Fibroblast of skin of abdomen (primary cell): ENCODE results near the gene FAF2.
A peak's percentile ranks its signal among the peaks of the same experiment; 100 is the strongest.

Experiments used
- DNase-seq: peaks from one replicate; pipeline ENCODE4 v3.0.0-alpha.2; 2013

Gene FAF2

DNA sequence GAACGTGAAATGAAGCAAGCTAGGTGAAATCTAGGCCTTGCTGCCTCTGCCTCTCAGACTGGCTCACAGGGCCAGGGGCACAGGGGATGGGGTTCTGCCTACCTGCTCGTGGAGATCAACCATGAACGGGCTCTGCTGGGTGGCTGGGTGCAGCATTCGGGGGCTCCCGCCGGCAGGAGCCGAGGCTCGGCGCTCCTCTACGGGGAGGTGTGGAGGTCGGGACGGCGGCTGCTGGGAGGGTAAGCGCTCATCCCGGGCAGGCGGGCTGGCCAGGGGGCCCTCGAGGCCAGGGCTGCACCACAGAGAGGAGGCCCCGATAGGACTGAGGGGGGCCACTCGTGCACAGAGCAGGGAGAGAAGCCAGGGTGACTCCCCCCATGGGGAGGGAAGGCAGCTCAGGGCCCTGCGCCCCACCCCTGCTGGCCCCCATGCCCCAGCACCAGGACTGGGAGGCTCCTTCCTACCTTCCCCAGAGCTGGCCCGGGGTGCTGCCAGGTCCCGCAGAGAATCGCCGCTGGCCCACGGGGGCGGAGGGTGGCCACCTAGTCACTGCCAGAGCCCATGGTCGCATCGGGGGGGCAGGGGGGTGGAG is 83.8 kb downstream of the FAF2 start:
- no peak for DNase-seq

DNA sequence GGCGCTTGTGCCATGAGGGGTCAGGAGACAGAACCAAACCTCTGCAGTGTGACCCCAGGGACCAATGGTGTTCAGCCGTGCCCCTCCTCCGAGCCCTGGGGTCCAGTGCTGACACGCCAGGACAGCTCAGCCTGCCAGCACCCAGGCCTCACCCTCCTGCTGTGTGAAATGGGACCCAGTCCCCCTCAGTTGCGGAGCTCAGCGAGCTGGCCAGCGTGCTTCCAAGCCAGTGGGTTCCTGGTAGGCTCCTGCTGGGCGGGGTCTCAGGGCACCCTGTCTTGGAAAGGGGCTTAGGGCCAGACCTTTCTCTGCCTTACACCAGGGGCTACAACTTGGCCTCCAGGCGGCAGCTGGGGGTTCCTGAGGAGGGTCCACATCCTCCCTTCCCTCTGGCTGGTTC is 84.6 kb downstream of the FAF2 start:
- DNase-seq, result no peak

DNA sequence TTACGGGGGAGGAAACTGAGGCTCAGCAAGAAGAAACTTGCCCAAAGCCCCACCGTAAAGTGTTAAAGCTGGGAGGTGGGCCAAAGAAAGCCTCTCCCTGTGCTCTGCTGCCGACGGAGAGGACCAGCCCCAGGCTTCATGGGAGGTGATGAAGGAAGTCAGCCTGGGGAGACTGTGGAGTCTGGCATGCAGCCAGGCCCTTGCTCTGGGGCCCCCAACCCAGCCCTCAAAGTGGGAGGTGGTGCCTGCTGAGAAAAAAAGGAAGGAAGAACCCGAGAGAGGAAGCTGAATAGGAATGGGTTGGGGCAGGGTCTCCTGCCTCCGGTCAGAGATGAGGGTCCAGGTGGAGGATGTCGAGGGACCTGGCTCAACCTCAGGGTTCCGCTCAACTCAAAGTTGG is 85.2 kb downstream of the FAF2 start:
- no peak for DNase-seq

DNA sequence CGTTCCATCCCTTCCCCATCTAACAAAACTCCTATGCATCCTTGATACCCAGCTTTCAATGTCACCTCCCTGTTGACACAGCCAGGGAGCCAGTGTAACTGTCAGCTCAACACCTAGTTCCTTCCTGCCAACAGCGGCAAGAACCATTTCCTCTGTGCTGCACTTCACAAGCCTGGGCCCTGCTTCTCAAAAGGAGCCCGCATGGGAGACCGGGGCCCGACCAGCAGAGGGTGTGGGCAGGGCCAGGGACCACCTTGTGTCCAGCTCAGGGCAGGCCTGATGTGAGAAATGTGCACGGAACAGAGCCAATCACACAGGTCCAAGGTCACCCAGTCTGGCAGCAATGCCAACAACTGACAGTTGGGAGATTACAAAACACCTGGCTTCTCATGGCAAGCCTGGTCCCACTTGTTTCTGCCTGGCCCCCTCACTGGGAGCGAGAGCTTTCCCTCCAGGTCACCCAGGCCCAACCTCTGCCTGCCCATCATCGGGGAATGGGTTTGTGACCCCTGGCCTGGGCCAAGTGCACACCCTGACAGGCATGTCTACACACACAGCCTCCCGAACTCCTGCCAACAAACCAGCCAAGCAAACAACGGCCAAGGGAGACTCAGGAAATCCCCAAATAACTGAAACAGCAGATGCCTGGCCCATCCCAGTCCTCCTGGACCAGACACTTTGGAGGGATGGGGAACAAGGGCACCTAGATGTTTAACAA is 85.9 kb downstream of the FAF2 start:
- DNase-seq, result no peak

DNA sequence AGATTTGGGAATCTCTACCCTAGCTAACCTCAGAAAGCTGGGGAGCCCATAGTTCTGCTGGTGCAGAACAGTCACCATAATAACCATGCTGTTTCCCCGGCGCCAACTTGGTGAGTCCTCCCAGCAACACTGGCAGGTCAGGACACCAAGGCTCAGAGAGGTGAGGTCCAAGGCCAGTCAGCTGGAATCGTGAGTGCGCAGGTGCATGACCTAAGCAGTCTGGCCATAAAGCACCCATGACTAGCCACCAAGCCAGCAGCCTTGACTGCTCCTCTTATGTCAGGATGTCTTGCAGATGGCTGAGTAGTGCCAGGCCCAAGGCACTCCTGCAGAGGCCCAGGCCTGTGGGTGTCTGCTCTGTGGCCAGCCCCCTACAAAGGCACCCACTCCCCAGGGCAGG is 86.5 kb downstream of the FAF2 start:
- DNase-seq, result no peak

DNA sequence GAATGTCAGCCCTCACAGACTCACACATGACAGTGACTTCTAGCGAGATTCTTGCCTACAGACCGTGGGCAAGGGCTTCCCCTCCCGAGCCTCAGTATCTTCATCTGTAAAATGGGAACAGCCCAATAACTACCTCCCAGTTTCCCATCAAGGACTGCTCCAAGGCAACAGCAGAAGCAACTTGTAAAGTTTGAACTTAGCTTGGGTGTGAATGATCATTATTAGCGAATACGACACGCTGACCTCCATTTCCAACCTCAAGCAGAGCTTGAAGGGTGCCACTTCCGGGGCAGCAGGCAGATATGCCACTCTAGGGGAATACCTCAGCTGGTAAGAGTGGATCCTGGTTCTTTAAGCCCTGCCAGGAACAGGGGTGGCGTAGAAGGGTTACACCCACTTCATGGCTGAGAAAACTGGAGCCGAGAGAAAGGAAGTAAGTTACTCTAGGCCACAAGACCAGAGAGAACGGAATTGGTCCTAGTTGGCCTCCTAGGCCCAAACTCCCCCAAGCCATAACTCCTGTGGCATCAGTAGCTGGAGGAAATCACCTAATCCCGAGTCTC is 87.0 kb downstream of the FAF2 start:
- peak; percentile 27 for DNase-seq

DNA sequence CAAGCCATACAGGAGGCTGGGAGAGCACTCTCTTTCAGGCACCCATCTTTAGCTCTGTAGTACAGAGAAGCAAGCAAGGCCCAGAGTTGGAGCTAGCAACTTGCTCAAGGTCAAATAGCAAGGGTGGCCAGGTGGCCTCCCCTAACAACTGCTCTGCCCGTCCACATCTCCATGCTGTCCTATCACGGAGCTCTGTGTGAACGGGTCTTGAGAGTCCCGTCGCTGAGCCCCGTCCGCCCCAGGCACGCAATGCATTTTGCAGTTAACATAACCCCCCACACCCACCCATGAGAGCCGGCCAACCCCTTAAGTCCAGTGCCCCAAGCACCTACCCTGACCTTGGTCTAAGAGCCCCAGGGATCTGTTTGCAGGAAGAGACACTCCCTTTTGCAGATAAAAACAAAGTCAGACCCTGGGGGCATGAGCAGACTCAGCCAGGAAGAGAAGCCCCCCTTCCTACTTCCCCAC is 87.5 kb downstream of the FAF2 start:
- no peak for DNase-seq

DNA sequence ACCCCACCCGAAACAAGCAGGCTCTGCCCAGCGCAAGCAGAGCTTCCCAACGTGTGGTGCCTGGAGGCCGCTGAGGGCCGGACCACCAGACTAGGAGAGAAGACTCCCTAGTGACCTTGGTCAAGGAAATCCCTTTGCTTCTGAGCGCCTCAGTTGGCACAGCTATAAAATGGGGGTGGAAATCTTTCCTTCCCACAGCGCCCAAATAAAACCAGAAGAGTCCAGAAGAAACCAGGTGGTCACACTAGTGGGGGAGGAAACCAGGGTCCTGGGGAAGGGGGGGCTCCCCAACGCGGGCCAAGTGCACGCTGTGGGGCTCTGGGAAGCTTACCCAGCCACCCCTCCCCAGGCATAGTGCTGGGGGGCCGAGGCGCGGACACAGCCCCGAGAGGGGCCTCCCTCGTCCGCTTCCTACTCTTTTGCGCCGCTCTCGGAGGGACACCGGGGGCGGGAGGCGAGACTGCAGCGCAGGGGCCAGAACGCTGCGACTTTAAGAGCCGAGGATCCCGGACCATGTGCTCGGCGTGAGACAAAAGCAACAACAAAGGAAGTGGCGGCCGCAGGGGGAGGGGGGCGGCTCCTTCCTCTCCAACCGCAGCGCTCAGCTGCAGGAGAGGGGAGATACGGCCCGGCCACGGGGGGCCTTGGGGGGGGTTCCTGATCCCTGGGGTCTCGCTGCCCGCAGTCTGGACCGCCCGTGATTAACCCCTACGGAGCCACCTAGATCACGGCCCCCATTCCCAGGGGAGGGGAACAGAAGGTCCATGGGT is 88.1 kb downstream of the FAF2 start:
- peak; percentile 85 for DNase-seq

DNA sequence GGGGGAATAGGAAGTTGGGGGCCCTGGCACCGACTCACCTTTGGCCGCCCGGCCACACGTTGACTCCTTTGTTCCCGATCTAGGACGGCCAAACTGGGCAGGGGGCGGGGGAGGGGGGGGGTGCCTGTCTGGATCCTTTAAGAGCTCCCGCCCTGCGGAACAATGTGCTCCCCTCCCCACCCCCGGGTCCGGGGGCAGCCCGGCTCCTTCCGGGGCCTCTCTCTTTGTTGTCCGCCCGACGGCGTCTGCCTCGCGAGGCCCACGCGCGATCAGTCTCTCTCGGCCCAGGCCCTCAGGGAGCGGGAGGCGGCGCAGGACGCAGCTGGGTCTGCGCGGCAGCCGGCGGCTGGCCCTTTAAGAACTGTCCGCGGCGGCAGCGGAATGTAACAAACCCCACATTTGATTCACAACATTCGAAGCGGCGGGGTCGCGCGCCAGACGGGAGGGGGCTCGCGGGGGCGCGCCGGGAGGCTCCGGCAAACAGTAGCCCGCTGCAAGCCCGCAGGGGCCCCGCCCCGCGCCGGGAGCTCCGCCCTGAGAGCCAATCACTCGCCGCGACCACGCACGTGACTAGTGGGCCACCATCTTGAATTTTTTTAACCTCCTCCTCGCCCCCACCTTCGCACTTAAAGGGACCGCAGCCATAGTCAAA is 88.8 kb downstream of the FAF2 start, which contains the start of gene RNF44:
TSS of gene RNF44 (minus strand) at position 501 of the 652 bp plus-strand sequence. CDS start 4,930 bp downstream, outside the sequence.
- peak; percentile 98 for DNase-seq

DNA sequence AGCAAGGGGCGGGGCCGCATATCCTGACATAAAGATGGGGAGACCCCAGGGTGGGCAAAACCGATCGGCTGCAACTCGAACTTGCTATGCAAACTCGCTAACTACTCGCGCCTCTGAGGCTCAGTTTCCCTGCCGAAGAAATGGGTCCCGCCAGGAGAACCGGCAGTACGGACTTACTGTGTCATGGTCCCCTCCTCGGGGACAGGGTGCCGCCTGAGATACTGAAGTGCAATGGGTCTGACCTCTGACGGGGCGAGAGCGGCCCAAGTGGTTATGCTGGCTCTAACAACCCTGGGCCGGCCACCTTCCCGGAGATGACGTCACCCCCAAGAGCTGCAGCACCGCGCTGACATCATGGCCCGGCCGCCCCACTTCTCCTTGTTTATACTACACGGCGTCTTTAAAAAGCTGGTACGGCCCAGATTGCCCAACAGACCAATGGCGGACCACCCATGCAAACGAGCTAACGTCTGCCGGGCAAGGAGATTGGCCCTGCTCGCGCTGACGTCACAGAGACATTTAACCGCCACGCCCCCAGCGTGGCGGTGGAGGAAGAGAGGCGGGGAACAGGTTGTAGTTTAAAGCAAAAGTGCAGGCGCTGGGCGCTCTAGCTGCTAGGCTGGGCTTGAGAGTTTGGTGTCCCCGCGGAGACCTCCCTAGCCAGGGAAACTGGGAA is 89.5 kb downstream of the FAF2 start:
- DNase-seq, result peak; percentile 100

DNA sequence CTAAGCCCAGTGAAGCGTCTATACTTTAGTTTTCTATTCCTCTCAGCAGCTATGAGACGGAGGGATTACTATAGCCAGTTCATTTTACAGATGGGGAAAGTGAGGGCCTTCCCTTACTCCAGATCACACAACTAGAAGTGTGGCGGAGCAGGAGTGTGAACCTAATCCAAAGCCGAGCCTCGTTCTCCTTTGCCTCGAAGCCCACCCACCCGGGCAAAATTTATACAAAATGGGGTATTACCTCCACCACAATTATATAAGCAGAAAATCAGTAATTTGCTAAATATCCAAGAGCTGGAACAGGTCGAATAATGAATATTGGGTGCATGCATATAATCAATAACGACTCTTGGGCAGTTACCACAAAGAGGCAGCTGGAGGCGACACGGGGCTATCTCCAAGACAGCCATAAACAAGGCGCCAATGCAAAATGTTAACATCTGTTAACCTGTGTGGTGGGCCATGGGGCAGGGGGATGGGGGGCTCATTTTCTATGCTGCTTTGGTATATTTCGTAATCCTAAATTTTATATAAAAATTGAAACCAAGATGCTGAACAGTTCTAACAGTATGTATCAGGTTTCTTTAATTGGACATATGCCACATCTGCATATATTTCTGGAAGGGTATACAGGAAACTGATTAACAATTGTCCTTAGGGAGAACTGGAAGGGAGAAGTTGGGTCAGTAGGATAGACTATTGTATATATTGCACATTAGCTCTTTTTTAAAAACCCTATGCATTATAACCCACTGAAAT is 90.2 kb downstream of the FAF2 start:
- no peak for DNase-seq

DNA sequence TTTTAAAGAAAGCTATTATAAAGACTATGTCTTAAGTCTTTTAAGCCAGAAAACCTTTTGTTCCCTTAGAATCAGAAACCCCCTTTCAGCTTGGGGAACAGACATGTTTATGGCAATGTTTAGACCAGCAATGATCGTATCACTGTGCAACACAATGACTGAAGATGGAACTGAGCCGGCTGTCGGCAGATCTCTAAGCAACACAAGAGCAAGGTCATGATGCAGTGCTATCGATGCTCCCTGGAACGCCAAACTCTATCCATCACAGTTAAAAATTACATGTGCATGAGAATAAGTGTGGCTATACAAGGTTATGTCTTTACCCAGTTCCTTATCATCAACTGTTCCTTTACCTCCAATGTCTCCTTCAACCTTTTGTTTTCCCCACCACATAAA is 90.8 kb downstream of the FAF2 start:
- DNase-seq, result no peak

DNA sequence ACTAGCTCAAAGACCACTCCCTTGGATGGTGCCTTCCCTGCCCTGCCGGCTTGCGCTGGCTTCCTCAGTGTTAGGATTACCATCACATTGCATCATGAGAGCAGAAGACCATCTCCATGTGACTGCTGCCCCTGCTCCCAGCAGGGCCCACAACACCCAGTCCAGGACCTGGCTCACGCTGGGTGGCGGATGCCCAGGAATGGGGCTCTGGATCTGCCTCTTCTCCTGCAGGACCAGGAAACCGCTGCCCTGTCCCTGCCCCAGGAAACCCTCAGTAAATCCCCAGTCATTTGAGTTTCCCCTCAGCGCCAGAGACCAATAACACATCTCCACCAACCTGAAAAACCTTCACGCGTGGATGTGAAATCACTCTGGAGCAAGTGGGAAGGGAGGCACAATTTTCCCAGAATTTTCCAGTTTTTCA is 92.3 kb downstream of the FAF2 start:
- no peak for DNase-seq

DNA sequence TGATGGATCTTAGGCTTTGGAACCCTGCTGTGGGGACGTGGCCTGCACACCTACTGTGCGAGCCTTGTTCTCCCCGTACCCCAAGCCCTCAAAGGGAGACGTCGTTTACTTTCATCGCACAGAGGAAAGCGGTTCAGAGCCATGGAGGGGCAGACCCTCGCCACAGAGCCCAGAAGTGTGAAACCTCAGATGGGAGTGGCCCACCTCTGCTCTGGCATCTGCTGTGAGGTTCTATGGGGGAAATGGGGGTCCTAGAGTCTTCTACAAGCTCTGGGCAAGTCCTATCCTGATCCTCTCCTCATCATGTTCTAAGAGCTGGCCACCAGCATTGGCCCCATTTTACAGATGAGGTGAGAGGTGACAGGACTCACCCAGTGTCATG is 92.8 kb downstream of the FAF2 start:
- DNase-seq, result no peak

DNA sequence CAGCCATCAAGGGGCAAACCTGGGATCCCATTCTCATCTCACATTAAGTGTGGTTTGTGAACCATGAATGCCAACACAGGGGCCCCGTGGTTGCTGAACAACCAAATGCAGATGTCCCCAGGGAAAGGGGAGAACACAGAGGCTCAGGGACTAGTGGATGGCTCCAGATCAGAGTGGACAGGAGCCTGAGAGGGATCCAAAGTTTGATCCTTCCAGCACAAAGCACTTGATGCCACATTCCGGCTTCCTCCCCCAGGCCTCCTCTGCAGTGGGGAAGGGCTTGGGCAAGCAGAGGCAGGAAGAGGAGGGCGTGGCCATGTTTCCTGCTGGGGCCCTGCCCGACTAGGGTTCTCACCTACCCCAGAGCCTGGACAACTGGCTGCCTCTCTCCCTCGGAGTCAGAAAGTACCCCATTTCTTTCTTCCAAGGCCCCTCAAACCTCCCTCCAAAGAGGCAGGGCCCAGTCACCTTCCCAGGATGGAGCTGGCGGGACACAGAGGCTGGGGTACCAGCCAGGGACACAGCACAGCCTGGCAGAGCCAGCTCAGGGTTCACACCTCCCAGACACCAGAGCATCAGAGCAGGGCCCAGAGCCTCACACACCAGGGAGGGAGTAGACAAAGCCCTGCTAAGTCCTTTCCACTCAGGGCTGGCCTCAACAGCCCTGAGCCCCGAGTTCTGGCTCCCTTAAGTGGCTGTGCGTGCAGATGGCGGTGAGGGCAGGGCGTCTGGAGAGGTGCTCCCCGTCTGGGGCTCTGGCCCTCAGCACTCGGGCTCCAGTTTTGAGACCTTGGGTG is 93.4 kb downstream of the FAF2 start:
- peak; percentile 30 for DNase-seq

DNA sequence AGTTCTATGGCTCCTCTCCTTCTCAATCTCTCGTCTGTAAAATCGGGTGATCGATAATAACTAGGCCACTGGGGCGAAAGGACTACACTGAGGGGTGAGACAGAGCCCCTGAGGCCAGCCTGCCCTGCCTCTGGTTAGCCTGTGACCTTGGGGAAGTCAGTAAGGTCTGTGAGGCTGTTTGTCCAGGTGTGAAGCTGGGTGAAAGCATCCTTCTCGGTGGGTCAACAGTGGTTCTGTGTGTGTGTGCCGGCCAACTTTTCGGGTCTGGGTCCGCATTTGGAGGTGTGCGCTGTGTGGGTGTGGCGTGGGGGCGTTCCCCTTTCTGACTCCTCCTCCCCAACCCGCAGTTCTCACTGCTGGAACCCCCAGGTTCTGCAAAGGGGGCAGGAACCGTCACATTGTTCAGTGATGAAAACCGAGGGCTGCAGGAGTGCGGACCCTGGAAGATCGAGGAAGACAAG is 94.0 kb downstream of the FAF2 start:
- DNase-seq, result no peak

DNA sequence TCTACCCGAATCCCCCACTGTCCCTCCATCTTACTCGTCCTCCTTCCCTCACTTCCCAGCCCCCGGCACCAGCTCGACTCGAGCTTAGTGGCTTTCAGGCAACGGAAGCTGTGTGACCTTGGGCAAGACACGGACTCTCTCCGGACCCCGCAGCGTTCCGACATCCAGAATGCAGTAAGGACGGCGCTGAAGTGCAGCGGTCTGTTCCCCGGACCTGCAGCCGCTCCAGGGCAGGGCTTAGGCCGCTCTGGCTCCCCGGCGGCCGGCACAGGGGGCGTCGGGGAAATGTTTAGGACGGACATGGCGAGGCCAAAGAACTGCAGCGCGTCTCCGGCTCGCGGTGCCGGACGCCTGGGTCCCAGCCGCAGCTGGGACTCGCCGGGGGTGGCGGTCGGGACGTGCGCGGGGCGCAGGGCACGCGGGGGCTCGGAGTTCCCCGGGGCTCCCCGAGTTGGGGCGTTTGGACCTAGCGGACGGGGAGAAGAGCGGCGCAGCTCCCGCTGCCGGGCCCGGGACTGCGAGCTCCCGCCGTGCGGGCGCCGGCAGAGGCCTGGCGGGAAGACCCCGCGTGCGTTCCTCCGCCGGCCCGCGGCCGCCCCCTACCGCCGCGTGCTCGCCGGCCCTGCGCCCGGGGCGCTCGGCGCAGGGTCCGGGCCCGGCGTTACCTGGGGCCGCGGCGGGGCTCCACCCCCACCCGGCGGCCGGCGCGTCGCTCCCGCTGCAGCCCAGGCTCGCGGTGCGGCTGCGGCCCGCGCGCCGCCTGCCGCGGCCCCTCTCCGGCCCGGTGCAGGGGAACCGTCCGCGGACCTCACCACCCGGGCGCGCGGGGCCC is 94.6 kb downstream of the FAF2 start:
- no peak for DNase-seq

DNA sequence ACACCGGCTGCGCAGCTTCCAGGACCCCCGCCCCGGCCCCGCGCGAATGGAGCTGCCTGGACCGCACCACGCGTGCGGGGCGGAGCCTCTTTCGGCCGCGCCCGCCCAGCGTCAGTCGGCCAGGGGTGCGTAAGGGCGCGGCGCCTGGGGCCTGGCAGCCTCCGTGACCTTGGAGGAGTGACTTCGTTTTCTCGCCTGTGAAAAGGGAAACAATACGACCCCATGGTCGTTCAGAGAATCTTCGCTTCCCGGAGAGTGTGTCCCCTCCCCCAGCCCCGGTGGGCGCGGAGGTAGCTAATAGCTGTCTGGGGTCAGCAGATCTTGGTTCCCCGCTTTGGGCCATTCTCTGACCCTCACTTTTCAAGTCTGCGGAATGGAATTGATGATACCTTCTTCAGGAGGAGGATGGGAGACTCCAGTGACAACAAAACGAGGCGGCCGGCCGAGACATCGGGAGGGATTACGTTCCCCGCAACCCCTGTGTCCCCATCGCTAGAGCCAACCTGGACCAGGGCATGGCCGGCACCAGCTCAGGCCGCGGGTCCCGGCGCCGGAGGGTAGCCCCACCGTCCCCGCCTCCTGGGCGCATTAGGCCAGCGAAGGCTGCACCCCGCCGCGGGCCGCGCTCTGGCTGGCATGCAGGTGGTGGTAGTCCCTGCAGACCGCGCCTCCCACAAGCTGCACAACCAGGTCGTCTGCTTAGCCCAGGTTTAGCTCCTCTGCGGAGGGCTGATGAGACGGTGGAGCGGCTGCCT is 95.4 kb downstream of the FAF2 start:
- peak; percentile 26 for DNase-seq

DNA sequence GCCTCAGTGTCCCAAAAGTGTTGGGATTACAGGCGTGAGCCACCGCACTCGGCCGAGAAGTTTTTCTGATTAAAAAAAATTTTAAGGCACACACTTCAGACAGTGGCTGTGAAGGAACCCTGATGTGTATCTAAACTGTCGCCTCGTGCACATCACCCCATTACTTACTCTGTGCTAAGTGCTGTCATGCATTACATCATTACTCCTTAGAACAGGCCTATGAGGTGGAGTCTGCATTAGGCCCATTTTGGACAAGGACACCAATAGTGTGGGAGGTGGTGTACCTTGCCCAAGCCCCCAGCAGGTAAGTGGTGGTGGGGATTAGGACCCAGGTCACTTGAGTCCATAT is 97.2 kb downstream of the FAF2 start:
- no peak for DNase-seq
